Activated naive CD8-positive, alpha-beta T cell (primary cell): ENCODE measurements around the gene HRH1.
"Not testable (repeated sequence)": the region's sequence is repeated elsewhere in the genome, so short reads cannot be mapped to it uniquely, and the experiment has no call there.

ENCODE experiments used
- H3K27ac Mint-ChIP-seq: one replicate; pipeline ENCODE4 v1.8.0; 2021; ENCODE audit warnings: mixed read lengths
- H3K27me3 Mint-ChIP-seq: one replicate; pipeline ENCODE4 v1.8.0; 2021; ENCODE audit warnings: mixed read lengths
- H3K36me3 Mint-ChIP-seq: one replicate; pipeline ENCODE4 v1.8.0; 2021; ENCODE audit warnings: mixed read lengths
- H3K4me1 Mint-ChIP-seq: one replicate; pipeline ENCODE4 v1.8.0; 2021; ENCODE audit warnings: low read depth, mixed read lengths
- H3K4me3 Mint-ChIP-seq: one replicate; pipeline ENCODE4 v1.8.0; 2021; ENCODE audit warnings: mild to moderate bottlenecking, mixed read lengths
- H3K9me3 Mint-ChIP-seq: one replicate; pipeline ENCODE4 v1.8.0; 2021; ENCODE audit warnings: low read depth, mixed read lengths

Gene HRH1

GRCh38 chr3:11156026-11156410 lies 1.7 kb downstream of the HRH1 start:
- no peaks in the 10 kb centered on the region for H3K9me3 Mint-ChIP-seq
- peaks cover 44% of the 10 kb centered on the region for H3K27me3 Mint-ChIP-seq
- no peak overlapping the region for H3K4me3 Mint-ChIP-seq
- no peak overlapping the region for H3K27ac Mint-ChIP-seq
- peaks cover 11% of the 10 kb centered on the region for H3K4me1 Mint-ChIP-seq
- no peaks in the 10 kb centered on the region for H3K36me3 Mint-ChIP-seq

- Mint-ChIP-seq H3K4me1 (peaks cover 11% of the 10 kb centered on the region), H3K4me3 (no peak overlapping the region), H3K36me3 (no peaks in the 10 kb centered on the region), H3K27me3 (peaks cover 42% of the 10 kb centered on the region), H3K27ac (no peak overlapping the region), H3K9me3 (no peaks in the 10 kb centered on the region)
Observed at GRCh38 chr3:11157421-11157820, 3.1 kb downstream of the HRH1 start.

- Mint-ChIP-seq H3K27me3 (peaks cover 34% of the 10 kb centered on the region), H3K9me3 (no peaks in the 10 kb centered on the region), H3K4me3 (no peak overlapping the region), H3K27ac (no peak overlapping the region), H3K4me1 (peaks cover 9% of the 10 kb centered on the region), H3K36me3 (no peaks in the 10 kb centered on the region)
Observed at GRCh38 chr3:11159421-11159904, 5.2 kb downstream of the HRH1 start.

GRCh38 chr3:11161666-11162065 lies 7.4 kb downstream of the HRH1 start:
- no peaks in the 10 kb centered on the region for H3K9me3 Mint-ChIP-seq

GRCh38 chr3:11162401-11163345 lies 8.4 kb downstream of the HRH1 start:
- Mint-ChIP-seq H3K27ac (no peak overlapping the region), H3K4me3 (no peak overlapping the region), H3K27me3 (peaks cover 9% of the 10 kb centered on the region), H3K36me3 (no peaks in the 10 kb centered on the region), H3K9me3 (no peaks in the 10 kb centered on the region), H3K4me1 (no peaks in the 10 kb centered on the region)

More at GRCh38 chr3:11161666-11162065, 7.4 kb downstream of the HRH1 start:
- H3K27me3 Mint-ChIP-seq, result peaks cover 17% of the 10 kb centered on the region
- no peaks in the 10 kb centered on the region for H3K36me3 Mint-ChIP-seq
- H3K4me1 Mint-ChIP-seq, result no peaks in the 10 kb centered on the region
- H3K4me3 Mint-ChIP-seq, result no peak overlapping the region
- H3K27ac Mint-ChIP-seq, result no peak overlapping the region

GRCh38 chr3:11164607-11165006 lies 10.3 kb downstream of the HRH1 start:
- no peaks in the 10 kb centered on the region for H3K9me3 Mint-ChIP-seq
- no peak overlapping the region for H3K27ac Mint-ChIP-seq
- peaks cover 9% of the 10 kb centered on the region for H3K27me3 Mint-ChIP-seq
- H3K4me1 Mint-ChIP-seq, result no peaks in the 10 kb centered on the region
- no peak overlapping the region for H3K4me3 Mint-ChIP-seq
- no peaks in the 10 kb centered on the region for H3K36me3 Mint-ChIP-seq

GRCh38 chr3:11165476-11165875 lies 11.2 kb downstream of the HRH1 start:
- Mint-ChIP-seq H3K27ac (no peak overlapping the region), H3K4me3 (no peak overlapping the region), H3K9me3 (no peaks in the 10 kb centered on the region), H3K36me3 (no peaks in the 10 kb centered on the region), H3K4me1 (no peaks in the 10 kb centered on the region), H3K27me3 (peaks cover 6% of the 10 kb centered on the region)

- H3K36me3 Mint-ChIP-seq, H3K4me3 Mint-ChIP-seq, H3K27ac Mint-ChIP-seq, H3K9me3 Mint-ChIP-seq, H3K4me1 Mint-ChIP-seq, H3K27me3 Mint-ChIP-seq: not testable (repeated sequence)
Observed at GRCh38 chr3:11166807-11167400, 12.6 kb downstream of the HRH1 start.

GRCh38 chr3:11167590-11167989 lies 13.3 kb downstream of the HRH1 start:
- Mint-ChIP-seq H3K27me3 (peaks cover 4% of the 10 kb centered on the region), H3K36me3 (no peaks in the 10 kb centered on the region), H3K9me3 (no peaks in the 10 kb centered on the region)

GRCh38 chr3:11168406-11168805 lies 14.1 kb downstream of the HRH1 start:
- no peak overlapping the region for H3K4me3 Mint-ChIP-seq

More at GRCh38 chr3:11167590-11167989, 13.3 kb downstream of the HRH1 start:
- no peaks in the 10 kb centered on the region for H3K4me1 Mint-ChIP-seq
- no peak overlapping the region for H3K4me3 Mint-ChIP-seq
- H3K27ac Mint-ChIP-seq, result no peak overlapping the region

GRCh38 chr3:11168881-11169805 lies 14.8 kb downstream of the HRH1 start:
- no peak overlapping the region for H3K4me3 Mint-ChIP-seq
- H3K4me1 Mint-ChIP-seq, result no peaks in the 10 kb centered on the region
- no peaks in the 10 kb centered on the region for H3K9me3 Mint-ChIP-seq
- H3K27me3 Mint-ChIP-seq, result peaks cover 3% of the 10 kb centered on the region
- no peaks in the 10 kb centered on the region for H3K36me3 Mint-ChIP-seq
- H3K27ac Mint-ChIP-seq, result no peak overlapping the region

More at GRCh38 chr3:11168406-11168805, 14.1 kb downstream of the HRH1 start:
- Mint-ChIP-seq H3K27me3 (peaks cover 3% of the 10 kb centered on the region), H3K9me3 (no peaks in the 10 kb centered on the region), H3K4me1 (no peaks in the 10 kb centered on the region), H3K27ac (no peak overlapping the region), H3K36me3 (no peaks in the 10 kb centered on the region)

GRCh38 chr3:11170052-11170770 lies 15.9 kb downstream of the HRH1 start:
- Mint-ChIP-seq H3K27ac (no peak overlapping the region), H3K4me1 (no peaks in the 10 kb centered on the region), H3K36me3 (no peaks in the 10 kb centered on the region), H3K4me3 (no peak overlapping the region), H3K9me3 (no peaks in the 10 kb centered on the region), H3K27me3 (peaks cover 3% of the 10 kb centered on the region)

GRCh38 chr3:11172096-11172690 lies 17.9 kb downstream of the HRH1 start:
- no peak overlapping the region for H3K27ac Mint-ChIP-seq
- no peaks in the 10 kb centered on the region for H3K4me1 Mint-ChIP-seq
- H3K4me3 Mint-ChIP-seq, result no peak overlapping the region
- no peaks in the 10 kb centered on the region for H3K36me3 Mint-ChIP-seq
- H3K9me3 Mint-ChIP-seq, result no peaks in the 10 kb centered on the region
- peaks cover 3% of the 10 kb centered on the region for H3K27me3 Mint-ChIP-seq
